OCI-LY3 (cell line): ENCODE results near the gene ENC1.

Source experiments
- EZH2phosphoT487 ChIP-seq: fragments of 200-600 bp; shearing (Covaris generic); IDR thresholded peaks from 2 replicates; pipeline ENCODE4 v1.6.1; 2018; ENCODE audit warnings: antibody characterized with exemption, mixed run types, low read depth
- TF ChIP-seq, protein P1 (sequence below): fragments of 200-600, 300-600 bp; sonication (generic); IDR thresholded peaks from 2 replicates; pipeline ENCODE4 v1.5.1; 2014; ENCODE audit warnings: antibody characterized with exemption, low read length, low read depth

DNA sequence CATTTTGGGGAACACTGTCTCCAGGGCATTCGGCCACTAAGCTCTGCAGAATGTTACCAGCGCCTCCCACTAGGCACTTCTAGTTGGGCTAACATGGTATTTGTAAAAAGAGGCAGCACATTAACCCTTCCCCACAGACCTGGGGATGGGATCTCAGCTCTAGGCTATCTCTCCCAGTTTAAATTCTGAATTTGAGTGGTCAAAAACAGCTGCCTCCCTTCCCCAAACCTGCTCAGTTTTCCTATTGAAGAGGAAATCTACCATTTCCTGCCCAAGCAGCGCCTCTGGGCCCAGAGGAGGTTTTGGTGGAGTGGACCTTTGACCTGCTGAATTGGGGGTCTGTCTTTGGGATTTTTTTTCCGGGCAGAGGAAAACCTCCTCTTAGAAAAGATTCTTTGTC is 53.2 kb downstream of the ENC1 start:
- TF ChIP-seq, protein P1, sequence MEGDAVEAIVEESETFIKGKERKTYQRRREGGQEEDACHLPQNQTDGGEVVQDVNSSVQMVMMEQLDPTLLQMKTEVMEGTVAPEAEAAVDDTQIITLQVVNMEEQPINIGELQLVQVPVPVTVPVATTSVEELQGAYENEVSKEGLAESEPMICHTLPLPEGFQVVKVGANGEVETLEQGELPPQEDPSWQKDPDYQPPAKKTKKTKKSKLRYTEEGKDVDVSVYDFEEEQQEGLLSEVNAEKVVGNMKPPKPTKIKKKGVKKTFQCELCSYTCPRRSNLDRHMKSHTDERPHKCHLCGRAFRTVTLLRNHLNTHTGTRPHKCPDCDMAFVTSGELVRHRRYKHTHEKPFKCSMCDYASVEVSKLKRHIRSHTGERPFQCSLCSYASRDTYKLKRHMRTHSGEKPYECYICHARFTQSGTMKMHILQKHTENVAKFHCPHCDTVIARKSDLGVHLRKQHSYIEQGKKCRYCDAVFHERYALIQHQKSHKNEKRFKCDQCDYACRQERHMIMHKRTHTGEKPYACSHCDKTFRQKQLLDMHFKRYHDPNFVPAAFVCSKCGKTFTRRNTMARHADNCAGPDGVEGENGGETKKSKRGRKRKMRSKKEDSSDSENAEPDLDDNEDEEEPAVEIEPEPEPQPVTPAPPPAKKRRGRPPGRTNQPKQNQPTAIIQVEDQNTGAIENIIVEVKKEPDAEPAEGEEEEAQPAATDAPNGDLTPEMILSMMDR = no peak
- no peak for TF ChIP-seq EZH2phosphoT487
